B cell (primary cell): ENCODE results near the gene LCMT2. TPM values are rescaled to one million over a fixed set of nuclear protein-coding genes. Genes with fewer than 3 reads are reported as not detected.

ENCODE experiments used
- ATAC-seq: fragments of 200-7000 bp; cut with Tn5 transposase; one replicate; pipeline ENCODE4 v1.10.0; 2021; ENCODE audit warnings: low read depth, mild to moderate bottlenecking, moderate number of reproducible peaks, moderate library complexity
- CTCF ChIA-PET: fragments of 350-600 bp; sonication (Branson Sonifier 250); formaldehyde crosslinking; loops from one replicate; lab custom pipeline; 2021; ENCODE audit warnings: antibody characterized with exemption, inconsistent platforms; lab: Charles Lee
- POLR2A ChIA-PET: fragments of 350-600 bp; sonication (Branson Sonifier 250); formaldehyde crosslinking; loops from one replicate; lab custom pipeline; 2021; ENCODE audit warnings: antibody characterized with exemption; lab: Charles Lee
- DNase-seq: peaks from one replicate; pipeline ENCODE4 v3.0.0; 2013
- H2AFZ ChIP-seq: 2 replicates; pipeline ENCODE4 v1.6.1; 2012; ENCODE audit warnings: mild to moderate bottlenecking, low read depth, low read length; ENCODE audit not compliant: insufficient read depth, poor library complexity, severe bottlenecking
- H3K27ac ChIP-seq, 2 donors: 1 replicate in 1 of 2; 2 replicates in 1 of 2; pipeline ENCODE4 v1.5.1; 2012 to 2013; ENCODE audit warnings: low read length in 2 of 2, mild to moderate bottlenecking in 2 of 2, moderate library complexity in 1 of 2
- H3K27me3 ChIP-seq, 4 experiments: fragments of 200-600 bp in 1 of 4; sonication (generic) in 1 of 4; replicated peaks in 1 of 4; 1 replicate in 2 of 4; 2 replicates in 2 of 4; pipeline versions ENCODE4 v1.6.1 to v1.7.0; 2013 to 2016; ENCODE audit warnings: low read length in 3 of 4, mild to moderate bottlenecking in 2 of 4, mixed read lengths in 1 of 4, moderate library complexity in 1 of 4; ENCODE audit not compliant: insufficient read depth in 4 of 4, control insufficient read depth in 3 of 4; ENCODE audit errors: control extremely low read depth in 1 of 4
- H3K36me3 ChIP-seq, 2 experiments: replicated peaks in 1 of 2; 1 replicate in 1 of 2; 2 replicates in 1 of 2; pipeline versions ENCODE4 v1.6.1 to v1.7.1; 2013; ENCODE audit warnings: low read length in 1 of 2; ENCODE audit not compliant: insufficient read depth in 2 of 2, control insufficient read depth in 1 of 2; ENCODE audit errors: control extremely low read depth in 1 of 2, extremely low read depth in 1 of 2
- H3K4me1 ChIP-seq, 2 donors: fragments of 200-600 bp in 1 of 2; sonication (generic) in 1 of 2; 1 replicate in 1 of 2; 2 replicates in 1 of 2; pipeline versions ENCODE4 v1.5.1 to v1.6.1; 2013 to 2017; ENCODE audit warnings: low read length in 2 of 2; ENCODE audit not compliant: control insufficient read depth in 2 of 2, insufficient read depth in 2 of 2
- H3K4me2 ChIP-seq: replicated peaks from 2 replicates; pipeline ENCODE3; 2012; ENCODE audit warnings: mild to moderate bottlenecking, low read depth, low read length; ENCODE audit not compliant: poor library complexity, severe bottlenecking
- H3K4me3 ChIP-seq, 5 experiments: fragments of 200-600 bp in 1 of 5; sonication (generic) in 1 of 5; 1 replicate in 3 of 5; 2 replicates in 2 of 5; pipeline versions ENCODE4 v1.5.1 to v1.7.0; 2011 to 2016; ENCODE audit warnings: low read length in 4 of 5, mild to moderate bottlenecking in 4 of 5, low read depth in 2 of 5, control low read depth in 1 of 5, moderate library complexity in 1 of 5; ENCODE audit not compliant: insufficient read depth in 1 of 5; ENCODE audit errors: control extremely low read depth in 1 of 5, extremely low read depth in 1 of 5
- H3K79me2 ChIP-seq: fragments of 200-600 bp; sonication (generic); one replicate; pipeline ENCODE4 v1.6.0; 2016; ENCODE audit warnings: low read length; ENCODE audit not compliant: control insufficient read depth, insufficient read depth
- H3K9ac ChIP-seq: fragments of 200-600 bp; sonication (generic); 2 replicates; pipeline ENCODE4 v1.6.1; 2017; ENCODE audit warnings: mild to moderate bottlenecking, low read length, moderate library complexity
- H3K9me3 ChIP-seq, 3 donors: one replicate each; pipeline versions ENCODE4 v1.6.1 to v1.7.1; 2013; ENCODE audit warnings: low read length in 2 of 3; ENCODE audit not compliant: control insufficient read depth in 2 of 3, insufficient read depth in 1 of 3; ENCODE audit errors: control extremely low read depth in 1 of 3
- H4K20me1 ChIP-seq: 2 replicates; pipeline ENCODE4 v1.6.0; 2012; ENCODE audit warnings: mild to moderate bottlenecking, low read length; ENCODE audit not compliant: insufficient read depth, control insufficient read depth, poor library complexity, severe bottlenecking
- H3K27ac Mint-ChIP-seq: one replicate; pipeline ENCODE4 v1.8.0; 2021; ENCODE audit warnings: mixed read lengths
- H3K27me3 Mint-ChIP-seq: one replicate; pipeline ENCODE4 v1.8.0; 2021; ENCODE audit warnings: mixed read lengths
- H3K4me1 Mint-ChIP-seq: one replicate; pipeline ENCODE4 v1.8.0; 2021; ENCODE audit warnings: mixed read lengths
- H3K4me3 Mint-ChIP-seq: one replicate; pipeline ENCODE4 v1.8.0; 2021; ENCODE audit warnings: mixed read lengths
- H3K9me3 Mint-ChIP-seq: one replicate; pipeline ENCODE4 v1.8.0; 2022; ENCODE audit warnings: mixed read lengths; ENCODE audit not compliant: insufficient read depth
- EZH2 ChIP-seq: IDR thresholded peaks from 2 replicates; pipeline ENCODE4 v1.6.1; 2012; ENCODE audit warnings: borderline replicate concordance, low read depth, mild to moderate bottlenecking, moderate library complexity, low read length; ENCODE audit not compliant: insufficient read depth, poor library complexity, severe bottlenecking
- WGBS: methylation state at CpG from one replicate; pipeline ENCODE4 v1.1.5; 2013; ENCODE audit warnings: missing lambda C conversion rate; ENCODE audit not compliant: insufficient coverage; 5-methylcytosine and 5-hydroxymethylcytosine counted together
- intact Hi-C: fragments of 100-400 bp; cut with micrococcal nuclease; formaldehyde crosslinking; loops from one replicate; pipeline ENCODE4 v1.10.0; 2022
- polyA plus RNA-seq: library from polyadenylated mRNA; depleted of rRNA; stranded (reverse); fragments of >200 nt; gene quantifications from 2 replicates; pipeline ENCODE4 v1.2.3, GENCODE V29; 2012
- total RNA-seq, 2 donors: library from RNA; stranded (reverse); fragments of 120-200 nt in 1 of 2; gene quantifications; 1 replicate in 1 of 2; 2 replicates in 1 of 2; pipeline versions ENCODE4 v1.2.3 to v1.2.4, GENCODE V29; 2013 to 2022
- TF ChIP-seq, protein P1 (sequence below): fragments of 200-600 bp; IDR thresholded peaks from one replicate; pipeline ENCODE4 v1.8.0; 2022; ENCODE audit warnings: antibody characterized with exemption, mild to moderate bottlenecking

Gene LCMT2
- total and polyA plus RNA-seq, 2 donors (not counting 1 experiment from before 2014, with no cell fraction given): 7.5 to 12.8 TPM

DNA sequence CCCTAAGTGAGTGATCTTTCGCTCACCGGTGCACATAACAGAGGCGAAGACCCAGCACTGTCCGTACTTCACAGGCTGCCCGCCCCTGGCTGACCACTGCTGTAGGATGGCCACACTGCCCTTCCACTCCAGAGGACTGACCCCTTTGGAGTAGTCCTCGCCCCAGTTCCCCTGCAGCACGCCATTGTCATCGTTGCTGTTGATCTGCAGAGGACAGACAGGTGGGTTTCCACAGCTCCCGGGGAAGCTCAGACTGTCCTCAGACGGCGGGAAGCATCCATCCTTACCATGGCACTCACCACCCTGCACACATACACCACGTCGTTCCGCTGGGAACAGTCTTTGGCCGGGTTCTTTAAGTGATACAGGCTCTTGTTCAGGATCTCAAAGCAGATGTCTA is 43.1 kb downstream of the LCMT2 start:
- H3K79me2 ChIP-seq: no peaks in the 10 kb centered on the region
- no peaks in the 10 kb centered on the region for H3K9me3 ChIP-seq
- H3K9ac ChIP-seq: no peak overlapping the region
- no peaks in the 10 kb centered on the region for H4K20me1 ChIP-seq
- H3K4me2 ChIP-seq: no peak overlapping the region
- ChIA-PET POLR2A (no interaction called here), CTCF (interaction anchor here (0.7 to 10.8 kb wide), 5 partner anchors 17 to 74 kb away, joined by 3 to 549 read pairs (median 3); partner anchors contain the start of genes EPB42 and TGM5)
- intact Hi-C loops: loop anchor here (10.0 kb wide), 1 partner anchor 582 kb away; no protein-coding TSS in a partner anchor
- peaks cover 11% of the 10 kb centered on the region for H3K27me3 Mint-ChIP-seq
- no peaks in the 10 kb centered on the region for H3K9me3 Mint-ChIP-seq
- H3K4me3 ChIP-seq: no peak overlapping the region
- no peak overlapping the region for H3K4me3 Mint-ChIP-seq
- H3K36me3 ChIP-seq: no peaks in the 10 kb centered on the region
- ATAC-seq: no peak
- WGBS: 92% methylated on average over 11 of the region's 15 CpGs
- H3K4me1 Mint-ChIP-seq: peaks cover 14% of the 10 kb centered on the region
- no peak overlapping the region for H2AFZ ChIP-seq
- DNase-seq: no peak
- peaks cover 0 to 10% (median 0%) of the 10 kb centered on the region in 4 experiments for H3K27me3 ChIP-seq
- no peak overlapping the region for H3K27ac Mint-ChIP-seq
- no peak overlapping the region for H3K27ac ChIP-seq
- no peak for TF ChIP-seq EZH2
- TF ChIP-seq, protein P1, sequence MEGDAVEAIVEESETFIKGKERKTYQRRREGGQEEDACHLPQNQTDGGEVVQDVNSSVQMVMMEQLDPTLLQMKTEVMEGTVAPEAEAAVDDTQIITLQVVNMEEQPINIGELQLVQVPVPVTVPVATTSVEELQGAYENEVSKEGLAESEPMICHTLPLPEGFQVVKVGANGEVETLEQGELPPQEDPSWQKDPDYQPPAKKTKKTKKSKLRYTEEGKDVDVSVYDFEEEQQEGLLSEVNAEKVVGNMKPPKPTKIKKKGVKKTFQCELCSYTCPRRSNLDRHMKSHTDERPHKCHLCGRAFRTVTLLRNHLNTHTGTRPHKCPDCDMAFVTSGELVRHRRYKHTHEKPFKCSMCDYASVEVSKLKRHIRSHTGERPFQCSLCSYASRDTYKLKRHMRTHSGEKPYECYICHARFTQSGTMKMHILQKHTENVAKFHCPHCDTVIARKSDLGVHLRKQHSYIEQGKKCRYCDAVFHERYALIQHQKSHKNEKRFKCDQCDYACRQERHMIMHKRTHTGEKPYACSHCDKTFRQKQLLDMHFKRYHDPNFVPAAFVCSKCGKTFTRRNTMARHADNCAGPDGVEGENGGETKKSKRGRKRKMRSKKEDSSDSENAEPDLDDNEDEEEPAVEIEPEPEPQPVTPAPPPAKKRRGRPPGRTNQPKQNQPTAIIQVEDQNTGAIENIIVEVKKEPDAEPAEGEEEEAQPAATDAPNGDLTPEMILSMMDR: no peak
- H3K4me1 ChIP-seq: peaks cover 11 to 12% of the 10 kb centered on the region in 2 donors

DNA sequence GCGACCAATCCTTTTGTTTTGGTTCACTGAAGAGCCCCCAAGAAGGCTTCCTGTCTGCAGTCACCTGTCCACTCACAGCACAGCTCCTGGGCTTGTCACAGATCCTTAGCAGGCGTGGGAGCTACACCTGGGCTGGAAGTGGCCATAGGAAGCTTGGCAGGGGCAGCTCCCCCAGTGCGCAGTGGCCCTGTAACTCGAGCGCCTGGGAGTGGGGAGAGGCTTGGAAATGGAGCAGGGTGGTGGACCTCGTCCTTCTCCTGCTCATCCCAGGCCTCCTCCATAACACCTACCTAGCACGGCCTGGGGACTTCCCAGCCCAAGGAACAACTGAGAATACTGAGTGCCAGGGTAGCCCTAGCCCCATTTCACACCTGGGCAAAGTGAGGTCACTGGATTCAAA is 44.3 kb downstream of the LCMT2 start:
- no peak for TF ChIP-seq EZH2
- TF ChIP-seq, protein P1: no peak
- Histone ChIP-seq H3K9me3 (no peaks in the 10 kb centered on the region), H3K36me3 (no peaks in the 10 kb centered on the region), H2AFZ (no peak overlapping the region), H3K27ac (no peak overlapping the region), H3K79me2 (no peaks in the 10 kb centered on the region), H3K4me1 (peaks cover 11 to 12% of the 10 kb centered on the region in 2 donors), H3K9ac (no peak overlapping the region), H3K27me3 (peaks cover 0 to 10% (median 0%) of the 10 kb centered on the region in 4 experiments), H3K4me3 (no peak overlapping the region), H4K20me1 (no peaks in the 10 kb centered on the region), H3K4me2 (no peak overlapping the region)
- no peaks in the 10 kb centered on the region for H3K9me3 Mint-ChIP-seq
- intact Hi-C loops: loop anchor here (10.0 kb wide), 1 partner anchor 581 kb away; no protein-coding TSS in a partner anchor
- 65% methylated on average over 3 of the region's 7 CpGs for WGBS
- H3K4me1 Mint-ChIP-seq: peaks cover 14% of the 10 kb centered on the region
- H3K4me3 Mint-ChIP-seq: no peak overlapping the region
- H3K27ac Mint-ChIP-seq: no peak overlapping the region
- no peak for DNase-seq
- POLR2A ChIA-PET: interaction anchor here (1.0 kb wide), 1 partner anchor 100 kb away, joined by 5 read pairs; the partner anchor contains the start of gene CCNDBP1
- ATAC-seq: no peak
- CTCF ChIA-PET: interaction anchor here (0.6 to 10.8 kb wide), 32 partner anchors 9 to 874 kb away, joined by 3 to 549 read pairs (median 4); partner anchors contain the start of genes CCNDBP1, EPB42, TGM5 and TGM7
- H3K27me3 Mint-ChIP-seq: peaks cover 6% of the 10 kb centered on the region
